Aorta (tissue), 5 donors: Measurements from ENCODE around the gene SEMA3F. TPM values are rescaled to one million over a fixed set of nuclear protein-coding genes. Genes with fewer than 3 reads are reported as not detected.

Experiments
- ATAC-seq: fragments of 200-7000 bp; cut with Tn5 transposase; one replicate; pipeline ENCODE4 v1.9.1; 2022; ENCODE audit warnings: moderate library complexity; ENCODE audit not compliant: low FRiP score
- DNase-seq, 2 donors: peaks; one replicate each; pipeline ENCODE4 v3.0.0-alpha.2; 2020
- H3K27ac ChIP-seq, 2 donors: one replicate each; pipeline ENCODE4 v1.5.1; 2013; ENCODE audit warnings: low read length in 2 of 2, mild to moderate bottlenecking in 2 of 2, moderate library complexity in 2 of 2, control low read depth in 1 of 2, inconsistent platforms in 1 of 2, low read depth in 1 of 2
- H3K27me3 ChIP-seq, 2 donors: one replicate each; pipeline ENCODE4 v1.6.1; 2013; ENCODE audit warnings: control low read depth in 1 of 2, low read length in 1 of 2, mild to moderate bottlenecking in 1 of 2, moderate library complexity in 1 of 2; ENCODE audit not compliant: insufficient read depth in 2 of 2, control insufficient read depth in 1 of 2
- H3K36me3 ChIP-seq, 2 donors: one replicate each; pipeline ENCODE4 v1.6.1; 2013; ENCODE audit warnings: control low read depth in 1 of 2, low read length in 1 of 2, mild to moderate bottlenecking in 1 of 2; ENCODE audit not compliant: insufficient read depth in 2 of 2, control insufficient read depth in 1 of 2
- H3K4me1 ChIP-seq, 2 donors: one replicate each; pipeline ENCODE4 v1.6.1; 2013; ENCODE audit warnings: low read length in 2 of 2, control low read depth in 1 of 2, mild to moderate bottlenecking in 1 of 2, moderate library complexity in 1 of 2; ENCODE audit not compliant: insufficient read depth in 2 of 2, control insufficient read depth in 1 of 2
- H3K4me3 ChIP-seq, 2 donors: one replicate each; pipeline ENCODE4 v1.5.1; 2013; ENCODE audit warnings: low read length in 2 of 2, control low read depth in 1 of 2, mild to moderate bottlenecking in 1 of 2
- H3K9me3 ChIP-seq: one replicate; pipeline ENCODE4 v1.6.1; 2013; ENCODE audit warnings: mild to moderate bottlenecking, low read length; ENCODE audit not compliant: control insufficient read depth
- WGBS, 2 donors: extraction: QIAGEN DNeasy Blood & Tissue Kit; methylation state at CpG; one replicate each; pipeline ENCODE4 v1.1.7; 2013; 5-methylcytosine and 5-hydroxymethylcytosine counted together
- intact Hi-C, 2 donors: fragments of 100-400 bp; cut with DNase I; formaldehyde crosslinking; loops; one replicate each; pipeline versions ENCODE4 v1.14.2 to v1.15.0; 2022
- polyA plus RNA-seq, 2 donors: library from polyadenylated mRNA; stranded (reverse); fragments of 200-250 nt; gene quantifications; one replicate each; pipeline ENCODE4 v1.2.3, GENCODE V29; 2013
- total RNA-seq, 2 donors: library from RNA; stranded (reverse); fragmentation: NEBNext Ultra II Directional; extraction: Animal tissue kit (Norgen Biotek cat#: 25700); gene quantifications; one replicate each; pipeline ENCODE4 v1.2.1, GENCODE V29; 2021
- donor health status: healthy with polysubstance abuse.
- donor health status: Bipolar disorder and iron deficiency.
- donor health status: DM: no; HTN: no; CAD: no.
- donor health status: DM: no; HTN: no; CAD: no.
- donor health status: DM: yes; HTN: yes; CAD: no.

SEMA3F gene
- total and polyA plus RNA-seq, 4 donors: 10.3 to 40.3 (median 28.3) TPM

- intact Hi-C loops: loop anchor here in 1 of 2 donors (10.0 kb wide), 1 partner anchor 153 kb away; the partner anchor contains the start of gene LSMEM2
- WGBS, 2 donors: 56 to 60% methylated on average over 2 of the region's 2 CpGs
- ATAC-seq (no peak), DNase-seq (no peak)
- Histone ChIP-seq H3K27me3 (no peaks in the 10 kb centered on the region), H3K27ac (no peak overlapping the region), H3K4me3 (no peak overlapping the region), H3K4me1 (no peaks in the 10 kb centered on the region), H3K9me3 (no peaks in the 10 kb centered on the region), H3K36me3 (peaks cover 3 to 12% of the 10 kb centered on the region in 2 donors)
Measured at GRCh38 chr3:50122071-50122470, 33.1 kb upstream of the SEMA3F start.

GRCh38 chr3:50122661-50123391 lies 32.3 kb upstream of the SEMA3F start:
- Histone ChIP-seq H3K9me3 (no peaks in the 10 kb centered on the region), H3K4me1 (no peaks in the 10 kb centered on the region), H3K4me3 (no peak overlapping the region), H3K27ac (no peak overlapping the region), H3K36me3 (peaks cover 3 to 8% of the 10 kb centered on the region in 2 donors), H3K27me3 (no peaks in the 10 kb centered on the region)
- WGBS, 2 donors: 60 to 70% methylated on average over 14 of the region's 14 CpGs
- no peak for ATAC-seq
- intact Hi-C loops: loop anchor here (1.0 to 10.0 kb wide), 2 partner anchors 68 to 152 kb away; partner anchors contain the start of genes GNAT1 (in 1 of the 2) and LSMEM2 (in 1 of the 2)
- peak in 1 of 2 donors; percentile 70 for DNase-seq

- WGBS, 2 donors: 70 to 71% methylated on average over 4 of the region's 4 CpGs
- ATAC-seq (no peak), DNase-seq (peak in 1 of 2 donors; percentile 20)
- peaks cover 0 to 1% of the 10 kb centered on the region in 2 donors for H3K36me3 ChIP-seq
- H3K27ac ChIP-seq: no peak overlapping the region
- no peaks in the 10 kb centered on the region for H3K27me3 ChIP-seq
- intact Hi-C loops: loop anchor here (1.0 to 10.0 kb wide), 2 partner anchors 68 to 151 kb away; partner anchors contain the start of genes GNAT1 (in 1 of the 2) and LSMEM2 (in 1 of the 2)
- H3K9me3 ChIP-seq: no peaks in the 10 kb centered on the region
- H3K4me3 ChIP-seq: no peak overlapping the region
- H3K4me1 ChIP-seq: no peaks in the 10 kb centered on the region
Measured at GRCh38 chr3:50123394-50124051, 31.6 kb upstream of the SEMA3F start.

- no peak overlapping the region for H3K27ac ChIP-seq
- WGBS, 2 donors: 12% methylated on average over 15 of the region's 15 CpGs
- ATAC-seq (no peak), DNase-seq (peak in 1 of 2 donors; percentile 69)
- H3K4me1 ChIP-seq: no peaks in the 10 kb centered on the region
- no peak overlapping the region for H3K4me3 ChIP-seq
- H3K9me3 ChIP-seq: no peaks in the 10 kb centered on the region
- intact Hi-C loops: loop anchor here in 1 of 2 donors (10.0 kb wide), 1 partner anchor 151 kb away; the partner anchor contains the start of gene LSMEM2
- H3K27me3 ChIP-seq: no peaks in the 10 kb centered on the region
- no peaks in the 10 kb centered on the region for H3K36me3 ChIP-seq
Measured at GRCh38 chr3:50124052-50124799, 30.9 kb upstream of the SEMA3F start.

- H3K36me3 ChIP-seq: no peaks in the 10 kb centered on the region
- ATAC-seq (no peak), DNase-seq (peak in 1 of 2 donors; percentile 79)
- 10 to 11% methylated on average over 12 of the region's 12 CpGs for WGBS, 2 donors
- H3K9me3 ChIP-seq: no peaks in the 10 kb centered on the region
- no peaks in the 10 kb centered on the region for H3K4me1 ChIP-seq
- H3K27me3 ChIP-seq: no peaks in the 10 kb centered on the region
- no peak overlapping the region for H3K4me3 ChIP-seq
- intact Hi-C loops: loop anchor here in 1 of 2 donors (10.0 kb wide), 1 partner anchor 150 kb away; the partner anchor contains the start of gene LSMEM2
- no peak overlapping the region for H3K27ac ChIP-seq
Measured at GRCh38 chr3:50124800-50125178, 30.3 kb upstream of the SEMA3F start.

GRCh38 chr3:50125541-50126286 lies 29.4 kb upstream of the SEMA3F start:
- intact Hi-C loops: loop anchor here in 1 of 2 donors (10.0 kb wide), 1 partner anchor 149 kb away; the partner anchor contains the start of gene LSMEM2
- Histone ChIP-seq H3K27me3 (no peaks in the 10 kb centered on the region), H3K4me3 (no peak overlapping the region), H3K9me3 (no peaks in the 10 kb centered on the region), H3K36me3 (no peaks in the 10 kb centered on the region), H3K27ac (no peak overlapping the region), H3K4me1 (no peaks in the 10 kb centered on the region)
- ATAC-seq (no peak), DNase-seq (peak in 1 of 2 donors; percentile 60)
- 60 to 61% methylated on average over 8 to 9 of the region's 9 CpGs for WGBS, 2 donors

- ATAC-seq: no peak
- H3K4me1 ChIP-seq: no peaks in the 10 kb centered on the region
Measured at GRCh38 chr3:50126287-50127211, 28.6 kb upstream of the SEMA3F start.

More at GRCh38 chr3:50126287-50127211, 28.6 kb upstream of the SEMA3F start:
- intact Hi-C loops: loop anchor here in 1 of 2 donors (10.0 kb wide), 1 partner anchor 148 kb away; the partner anchor contains the start of gene LSMEM2
- Histone ChIP-seq H3K27me3 (no peaks in the 10 kb centered on the region), H3K9me3 (no peaks in the 10 kb centered on the region), H3K27ac (no peak overlapping the region), H3K36me3 (no peaks in the 10 kb centered on the region), H3K4me3 (no peak overlapping the region)
- DNase-seq: peak in 1 of 2 donors; percentile 71
- WGBS, 2 donors: 40 to 46% methylated on average over 15 to 16 of the region's 16 CpGs
